HepG2 (cell line): ENCODE data around the gene PRELID1. TPM values are rescaled to one million over a fixed set of nuclear protein-coding genes. Genes with fewer than 3 reads are reported as not detected.

Source experiments
- ATAC-seq: fragments of 200-7000 bp; cut with Tn5 transposase; 3 replicates; pipeline ENCODE4 v1.9.1; 2020; ENCODE audit warnings: mild to moderate bottlenecking, moderate library complexity
- BruUV-seq: library from RNA; stranded (reverse); fragments of 400-500 nt; replicated peaks from 2 replicates; lab custom pipeline; 2021; lab: Mats Ljungman, UMichigan
- CTCF ChIA-PET: fragments of 300-600 bp; formaldehyde crosslinking; extraction: SDS; loops from one replicate; lab custom pipeline; 2021; ENCODE audit warnings: low total read pairs, inconsistent platforms, low intra/inter-chr PET ratio; lab: Yijun Ruan, JAX
- POLR2A ChIA-PET: fragments of 350-600 bp; sonication (Branson Sonifier 250); formaldehyde crosslinking; loops from one replicate; lab custom pipeline; 2020; ENCODE audit warnings: antibody characterized with exemption, inconsistent platforms; lab: Yijun Ruan, JAX
- DNase-seq: peaks from one replicate; pipeline ENCODE4 v3.0.0-alpha.2; 2015; ENCODE audit warnings: low spot score
- FAIRE-seq: peaks from 3 replicates; lab custom pipeline; 2011; peaks lifted over from hg19 to GRCh38; lab: Jason Lieb, UNC
- H2AFZ ChIP-seq: one replicate; pipeline ENCODE4 v1.6.1; 2011; ENCODE audit warnings: low read length, inconsistent platforms
- H3K27ac ChIP-seq: fragments of 300-600 bp; 3 replicates; pipeline ENCODE4 v1.8.0; 2011; ENCODE audit warnings: mixed run types, mild to moderate bottlenecking, mixed read lengths, low read length, inconsistent platforms; ENCODE audit not compliant: insufficient read depth; ENCODE audit errors: extremely low read length
- H3K27me3 ChIP-seq, 2 experiments: fragments of 200-600 bp in 1 of 2; 2 replicates in 1 of 2; 3 replicates in 1 of 2; pipeline versions ENCODE4 v1.6.0 to v1.8.0; 2011; ENCODE audit warnings: low read length in 2 of 2, mild to moderate bottlenecking in 2 of 2, moderate library complexity in 2 of 2, inconsistent platforms in 1 of 2; ENCODE audit not compliant: insufficient read depth in 2 of 2, control insufficient read depth in 1 of 2
- H3K36me3 ChIP-seq, 2 experiments: fragments of 200-600 bp in 1 of 2; replicated peaks in 1 of 2; 2 replicates in 1 of 2; 3 replicates in 1 of 2; pipeline versions ENCODE4 v1.5.1 to v1.8.0; 2011; ENCODE audit warnings: low read length in 2 of 2, inconsistent platforms in 1 of 2; ENCODE audit not compliant: insufficient read depth in 2 of 2, control insufficient read depth in 1 of 2
- H3K4me1 ChIP-seq: 2 replicates; pipeline ENCODE4 v1.5.1; 2012; ENCODE audit warnings: low read length, inconsistent platforms; ENCODE audit not compliant: insufficient read depth
- H3K4me2 ChIP-seq: 2 replicates; pipeline ENCODE4 v1.6.0; 2011; ENCODE audit warnings: low read depth, low read length, inconsistent platforms
- H3K4me3 ChIP-seq, 3 experiments: fragments of 200-600 bp in 1 of 3; sonication (generic), shearing (Covaris generic) in 1 of 3; replicated peaks in 1 of 3; 2 replicates each; pipeline ENCODE4 v1.5.1; 2011 to 2016; ENCODE audit warnings: low read length in 3 of 3, inconsistent platforms in 2 of 3, low read depth in 2 of 3, mild to moderate bottlenecking in 2 of 3, control low read depth in 1 of 3, mixed read lengths in 1 of 3; ENCODE audit not compliant: insufficient read depth in 1 of 3
- H3K79me2 ChIP-seq: one replicate; pipeline ENCODE4 v1.6.1; 2011; ENCODE audit warnings: low read length, inconsistent platforms; ENCODE audit not compliant: insufficient read depth
- H3K9ac ChIP-seq: 2 replicates; pipeline ENCODE4 v1.6.0; 2011; ENCODE audit warnings: mild to moderate bottlenecking, low read depth, low read length, inconsistent platforms; ENCODE audit not compliant: insufficient read depth
- H3K9me3 ChIP-seq: 2 replicates; pipeline ENCODE4 v1.5.1; 2012; ENCODE audit warnings: mild to moderate bottlenecking, low read length
- H4K20me1 ChIP-seq: 2 replicates; pipeline ENCODE4 v1.6.0; 2011; ENCODE audit warnings: inconsistent platforms, mild to moderate bottlenecking, low read length, moderate library complexity; ENCODE audit not compliant: insufficient read depth
- BATF2 ChIP-seq: sonication (generic); formaldehyde crosslinking; IDR thresholded peaks from 2 replicates; pipeline ENCODE4 v1.8.0; 2022; ENCODE audit warnings: mild to moderate bottlenecking, missing genetic modification reagents, moderate library complexity
- CREB1 ChIP-seq, 2 experiments: fragments of 450-650 bp in 1 of 2; IDR thresholded peaks; 2 replicates each; pipeline ENCODE4 v1.6.1; 2016 to 2017; ENCODE audit warnings: control low read depth in 1 of 2, mild to moderate bottlenecking in 1 of 2, missing compliant biosample characterization in 1 of 2, missing genetic modification characterization in 1 of 2
- CTCF ChIP-seq: sonication (generic); formaldehyde crosslinking; IDR thresholded peaks from 2 replicates; pipeline ENCODE4 v1.5.0; 2020; ENCODE audit warnings: mild to moderate bottlenecking, missing genetic modification reagents, moderate library complexity
- DPF2 ChIP-seq: sonication (generic); formaldehyde crosslinking; IDR thresholded peaks from 2 replicates; pipeline ENCODE4 v1.4.0; 2020; ENCODE audit warnings: mild to moderate bottlenecking, low read depth, missing genetic modification reagents, borderline replicate concordance
- HNF1B ChIP-seq: sonication (generic); formaldehyde crosslinking; IDR thresholded peaks from 2 replicates; pipeline ENCODE4 v1.5.1; 2020; ENCODE audit warnings: mild to moderate bottlenecking, moderate library complexity, missing genetic modification reagents
- NCOA1 ChIP-seq: sonication (generic); formaldehyde crosslinking; IDR thresholded peaks from 2 replicates; pipeline ENCODE4 v1.9.0; 2021; ENCODE audit warnings: missing genetic modification reagents
- PHF21A ChIP-seq: sonication (generic); formaldehyde crosslinking; IDR thresholded peaks from 2 replicates; pipeline ENCODE4 v1.5.0; 2020; ENCODE audit warnings: mild to moderate bottlenecking, missing genetic modification reagents
- ZBTB8A ChIP-seq: sonication (generic); formaldehyde crosslinking; IDR thresholded peaks from 2 replicates; pipeline ENCODE4 v1.4.0; 2020; ENCODE audit warnings: mild to moderate bottlenecking, low read depth, missing genetic modification reagents, borderline replicate concordance
- ZFP41 ChIP-seq: sonication (generic); formaldehyde crosslinking; IDR thresholded peaks from 2 replicates; pipeline ENCODE4 v1.4.0; 2020; ENCODE audit warnings: mild to moderate bottlenecking, missing genetic modification reagents, borderline replicate concordance
- ZNF430 ChIP-seq: sonication (generic); formaldehyde crosslinking; IDR thresholded peaks from 2 replicates; pipeline ENCODE4 v1.9.0; 2021; ENCODE audit warnings: mild to moderate bottlenecking, missing genetic modification reagents
- ZNF572 ChIP-seq: sonication (generic); formaldehyde crosslinking; IDR thresholded peaks from 2 replicates; pipeline ENCODE4 v1.5.1; 2020; ENCODE audit warnings: mild to moderate bottlenecking, missing genetic modification reagents
- ZNF678 ChIP-seq: sonication (generic); formaldehyde crosslinking; IDR thresholded peaks from 2 replicates; pipeline ENCODE4 v1.4.0; 2020; ENCODE audit warnings: mild to moderate bottlenecking, missing genetic modification reagents
- ZNF687 ChIP-seq: sonication (generic); formaldehyde crosslinking; IDR thresholded peaks from 2 replicates; pipeline ENCODE4 v1.5.1; 2020; ENCODE audit warnings: mild to moderate bottlenecking, missing genetic modification reagents, moderate library complexity
- ZNF891 ChIP-seq: sonication (generic); formaldehyde crosslinking; IDR thresholded peaks from 2 replicates; pipeline ENCODE4 v1.5.0; 2020; ENCODE audit warnings: mild to moderate bottlenecking, missing genetic modification reagents
- WGBS: methylation state at CpG from one replicate; pipeline ENCODE4 v1.1.6; 2017; ENCODE audit warnings: low lambda C conversion rate; 5-methylcytosine and 5-hydroxymethylcytosine counted together
- in situ Hi-C: cut with HindIII; loops from 2 replicates; pipeline ENCODE4 v1.10.0; 2017; ENCODE audit warnings: low pct_unique_long_range_greater_than_20kb; ENCODE audit not compliant: extremely low pct_ligation_motif_present
- intact Hi-C: fragments of 100-400 bp; cut with micrococcal nuclease; formaldehyde crosslinking; loops from one replicate; pipeline ENCODE4 v1.10.0; 2022; ENCODE audit not compliant: unreplicated experiment
- polyA plus RNA-seq, 8 experiments: library from polyadenylated mRNA; depleted of rRNA in 3 of 8; stranded (reverse) in 7 of 8; unstranded in 1 of 8; fragments of >200 nt; fragmentation: Illumina TruSeq in 4 of 8; extraction: Trizol in 4 of 8; gene quantifications; 2 replicates each; pipeline versions ENCODE4 v1.2.1 to v1.2.3, GENCODE V29; 2011 to 2016; ENCODE audit warnings: low read depth in 4 of 8, missing spikeins in 1 of 8, mixed read lengths in 1 of 8; ENCODE audit not compliant: insufficient read depth in 1 of 8
- total RNA-seq, 5 experiments: library from RNA; depleted of rRNA; stranded (reverse); fragments of >200 nt; fragmentation: Illumina TruSeq; extraction: Trizol; gene quantifications; 2 replicates each; pipeline ENCODE4 v1.2.3, GENCODE V29; 2016; ENCODE audit warnings: low read depth in 1 of 5

Gene PRELID1
- total and polyA plus RNA-seq, 2 of the 13 experiments (the other 11 are each of a cell fraction or from before 2014, with no cell fraction given), result 250 to 271 TPM

- H4K20me1 ChIP-seq, result peaks cover 5% of the 10 kb centered on the region; the same call in 1 of the 2 replicates
- H2AFZ ChIP-seq, result no peak overlapping the region
- intact Hi-C loops (loop anchor here (2.0 to 5.0 kb wide), 2 partner anchors 24 to 185 kb away; partner anchors contain the start of gene PDLIM7), in situ Hi-C loops (loop anchor here (5.0 kb wide), 2 partner anchors 50 to 135 kb away; partner anchors contain the start of gene PRR7)
- peaks cover 4 to 10% of the 10 kb centered on the region in 2 experiments; a peak in 3 of 5 replicates for H3K36me3 ChIP-seq
- ChIA-PET POLR2A (interaction anchor here (1.1 to 4.0 kb wide), 4 partner anchors 39 to 218 kb away, joined by 4 to 30 read pairs (median 4); partner anchors contain the start of gene LMAN2), CTCF (interaction anchor here (1.2 to 1.3 kb wide), 2 partner anchors 23 to 49 kb away, joined by 3 read pairs; no protein-coding TSS in a partner anchor)
- H3K27me3 ChIP-seq, result no peaks in the 10 kb centered on the region
- TSS peak; percentile 68 for BruUV-seq
- peak overlapping the region; percentile 91 for H3K4me2 ChIP-seq
- peak overlapping the region; percentile 39 to 79 (median 52) for H3K4me3 ChIP-seq
- DNase-seq, result peak; percentile 43
- H3K79me2 ChIP-seq, result peaks cover 4% of the 10 kb centered on the region
- peak; percentile 21 for FAIRE-seq
- peak overlapping the region; percentile 84 for H3K9ac ChIP-seq
- peak; percentile 9 for ATAC-seq
- peaks cover 55% of the 10 kb centered on the region for H3K4me1 ChIP-seq
- peak overlapping the region; percentile 95 for H3K27ac ChIP-seq
- WGBS, result 2% methylated on average over 3 of the region's 19 CpGs
- H3K9me3 ChIP-seq, result no peaks in the 10 kb centered on the region
- TF ChIP-seq CTCF (CRISPR knock-in tag) (peak; percentile 55), ZNF430 (CRISPR knock-in tag) (no peak), CREB1 (IDR thresholded peaks at IDR 0.05) (no peak), CREB1 (CRISPR knock-in tag; IDR thresholded peaks at IDR 0.05) (0 out of 2 replicates have a peak, but pooled peaks have one; percentile 46), NCOA1 (0 out of 2 replicates have a peak, but pooled peaks have one; percentile 8), ZNF687 (CRISPR knock-in tag) (peak; percentile 58; the same call in 1 of the 2 replicates), HNF1B (CRISPR knock-in tag) (0 out of 2 replicates have a peak, but pooled peaks have one; percentile 21), ZNF678 (CRISPR knock-in tag) (no peak), PHF21A (CRISPR knock-in tag) (no peak), ZFP41 (CRISPR knock-in tag) (no peak), ZNF572 (peak; percentile 59; the same call in 1 of the 2 replicates), ZNF891 (CRISPR knock-in tag) (peak; percentile 67; the same call in 1 of the 2 replicates), ZBTB8A (no peak), DPF2 (CRISPR knock-in tag) (no peak), BATF2 (0 out of 2 replicates have a peak, but pooled peaks have one; percentile 1)
Measured at GRCh38 chr5:177312649-177313181, 9.1 kb downstream of the PRELID1 start.
